GM19455 (cell line): ENCODE measurements around the gene TSC22D4.

ENCODE experiments used
- ATAC-seq: cut with Tn5 transposase; IDR thresholded peaks from one replicate; pipeline ENCODE4 v1.9.1; 2021; ENCODE audit not compliant: unreplicated experiment

The TSC22D4 gene

DNA sequence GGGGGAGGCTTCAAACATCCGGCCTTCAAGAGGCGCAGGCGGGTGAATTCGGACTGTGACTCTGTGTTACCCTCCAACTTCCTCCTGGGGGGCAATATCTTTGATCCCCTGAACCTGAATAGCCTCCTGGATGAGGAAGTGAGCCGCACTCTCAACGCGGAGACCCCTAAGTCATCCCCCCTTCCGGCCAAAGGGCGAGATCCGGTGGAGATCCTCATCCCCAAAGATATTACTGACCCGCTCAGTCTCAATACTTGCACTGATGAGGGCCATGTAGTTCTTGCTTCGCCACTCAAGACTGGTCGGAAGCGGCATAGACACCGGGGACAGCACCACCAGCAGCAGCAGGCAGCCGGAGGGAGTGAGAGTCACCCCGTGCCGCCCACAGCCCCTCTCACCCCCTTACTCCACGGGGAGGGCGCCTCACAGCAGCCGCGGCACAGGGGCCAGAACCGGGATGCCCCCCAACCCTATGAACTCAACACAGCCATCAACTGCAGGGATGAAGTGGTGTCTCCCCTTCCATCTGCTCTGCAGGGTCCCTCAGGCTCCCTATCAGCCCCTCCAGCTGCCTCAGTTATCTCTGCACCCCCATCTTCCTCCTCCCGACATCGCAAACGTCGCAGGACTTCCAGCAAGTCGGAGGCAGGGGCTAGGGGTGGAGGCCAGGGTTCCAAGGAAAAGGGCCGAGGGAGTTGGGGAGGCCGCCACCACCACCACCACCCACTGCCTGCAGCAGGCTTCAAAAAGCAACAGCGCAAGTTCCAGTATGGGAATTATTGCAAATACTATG is 48.3 kb downstream of the TSC22D4 start:
- ATAC-seq = no peak

DNA sequence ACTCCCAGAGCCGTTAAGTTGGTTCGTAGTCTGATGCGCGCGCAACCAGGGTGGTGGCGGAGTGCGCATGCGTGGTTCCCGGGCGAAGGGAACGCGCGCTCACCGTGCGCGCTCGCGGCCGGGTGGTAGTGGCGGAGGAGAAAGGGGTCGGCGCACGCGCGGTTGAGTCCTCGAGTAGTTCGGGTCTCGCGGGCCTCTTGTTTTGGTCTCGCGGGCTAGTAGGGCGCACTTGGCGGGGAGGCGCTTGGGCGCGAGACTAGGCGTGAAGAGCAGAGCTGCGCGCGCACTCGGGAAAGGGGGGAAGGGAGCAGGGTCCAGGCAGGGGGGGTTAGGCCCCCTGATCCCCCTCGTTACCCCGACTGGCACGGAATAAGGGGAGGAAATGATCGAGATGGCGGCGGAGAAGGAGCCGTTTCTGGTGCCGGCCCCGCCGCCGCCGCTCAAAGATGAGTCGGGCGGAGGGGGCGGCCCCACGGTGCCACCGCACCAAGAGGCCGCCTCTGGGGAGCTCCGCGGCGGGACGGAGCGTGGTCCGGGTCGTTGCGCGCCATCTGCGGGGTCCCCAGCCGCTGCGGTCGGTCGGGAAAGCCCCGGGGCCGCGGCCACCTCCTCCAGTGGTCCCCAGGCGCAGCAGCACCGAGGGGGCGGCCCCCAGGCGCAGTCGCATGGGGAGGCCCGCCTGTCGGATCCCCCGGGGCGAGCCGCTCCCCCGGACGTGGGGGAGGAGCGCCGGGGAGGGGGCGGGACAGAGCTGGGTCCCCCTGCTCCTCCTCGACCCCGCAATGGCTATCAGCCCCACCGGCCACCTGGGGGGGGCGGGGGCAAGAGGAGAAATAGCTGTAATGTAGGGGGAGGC is 49.1 kb downstream of the TSC22D4 start, which contains the start of gene MEPCE:
Gene MEPCE, plus strand, starts transcription at position 195 of the 856 bp plus-strand sequence. Its CDS starts 188 bp downstream, at position 383.
- ATAC-seq = peak; percentile 43

DNA sequence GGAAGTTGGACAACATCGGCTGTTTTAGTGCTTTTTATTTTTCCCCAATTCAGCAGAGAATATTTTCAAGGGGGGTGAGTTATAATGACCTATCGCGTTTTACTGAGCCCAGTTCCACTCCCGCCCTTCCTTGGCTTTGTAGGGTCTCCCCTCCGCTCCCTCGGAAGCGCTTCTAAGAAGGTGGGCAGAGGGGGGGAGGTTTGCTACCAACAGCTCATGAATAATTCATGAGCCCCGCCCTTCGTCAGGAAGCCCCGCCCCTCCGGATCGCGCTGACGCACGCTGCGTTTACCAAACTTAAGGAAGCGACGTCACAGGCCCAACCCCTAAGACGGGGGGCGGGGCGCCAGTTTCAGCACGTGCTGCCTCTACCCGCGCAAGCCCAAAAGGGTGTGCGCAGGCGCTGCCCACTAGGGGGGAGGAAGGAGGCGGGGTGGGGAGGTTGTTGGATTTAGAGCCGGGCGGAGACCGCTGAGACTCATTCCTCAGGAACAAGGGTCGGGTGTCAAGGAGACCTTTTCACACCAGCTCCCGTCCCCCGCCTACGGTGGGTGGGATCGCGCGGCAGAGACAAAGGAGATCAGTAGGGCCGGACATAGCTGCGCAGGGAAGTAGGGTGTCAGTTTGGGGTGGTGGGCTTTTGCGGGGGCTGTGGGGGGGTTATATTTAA is 49.9 kb downstream of the TSC22D4 start:
- peak; percentile 39 for ATAC-seq

DNA sequence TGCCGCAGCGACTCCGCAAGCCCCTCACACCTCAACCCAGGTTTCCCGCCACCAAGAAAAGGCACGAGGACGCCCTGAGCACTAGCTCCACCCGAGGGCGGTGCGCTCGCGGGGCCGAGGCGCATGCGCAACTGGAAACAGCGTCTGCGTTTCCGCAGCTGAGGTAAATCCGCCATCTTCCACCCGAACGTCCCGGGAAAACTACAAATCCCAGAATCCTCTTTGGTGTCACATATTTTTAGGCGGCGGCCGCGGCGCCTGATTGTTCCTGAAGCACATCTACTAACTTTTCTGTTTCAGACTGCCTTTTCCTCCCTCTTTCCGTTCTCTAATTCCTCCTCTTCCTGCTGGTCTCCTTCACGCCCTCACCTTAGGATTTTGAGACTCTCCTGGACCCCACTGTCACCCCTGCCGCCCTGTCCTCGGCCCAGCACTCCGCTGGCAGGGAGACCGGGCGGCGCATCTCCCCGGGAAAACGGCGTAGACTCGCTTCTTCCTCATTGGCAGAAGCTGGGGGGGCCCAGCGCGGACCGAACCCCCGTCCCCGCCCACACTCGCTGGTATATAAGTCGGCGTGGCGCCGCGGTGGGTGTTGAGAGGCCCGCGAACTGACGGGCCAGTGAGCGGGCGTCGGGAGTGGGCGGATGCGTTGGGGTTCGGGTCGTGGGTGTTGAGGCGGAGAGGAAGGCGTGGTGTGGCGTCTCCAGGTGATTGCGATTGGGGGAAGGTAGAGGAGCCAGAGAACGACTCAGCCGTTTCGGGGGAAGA is 50.6 kb downstream of the TSC22D4 start, which contains the start of gene ZCWPW1:
Gene ZCWPW1, minus strand, starts transcription at position 505 of the 768 bp plus-strand sequence. CDS start 8,054 bp downstream, outside the sequence.
- ATAC-seq = peak; percentile 44

DNA sequence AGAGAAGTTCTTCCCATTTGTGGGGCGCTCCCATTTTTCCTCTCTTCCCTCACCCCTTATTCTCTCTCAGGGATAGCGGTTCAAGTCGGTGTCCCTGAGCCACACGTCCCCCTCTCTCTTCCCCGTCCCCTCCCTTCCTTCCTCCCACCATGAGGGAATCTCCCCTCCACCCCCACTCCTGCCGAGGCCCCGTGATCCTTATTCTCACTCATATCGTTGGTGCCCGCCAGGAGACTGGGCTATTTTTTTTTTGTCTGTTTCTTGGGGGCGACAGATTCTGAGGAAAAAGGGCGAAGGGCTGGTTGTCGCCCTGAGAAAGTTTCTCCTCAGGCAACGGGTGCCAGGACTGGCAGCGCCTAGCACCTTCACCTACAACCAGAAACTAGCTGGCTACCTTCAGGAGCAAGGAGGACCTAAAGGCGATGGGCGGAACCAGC is 51.2 kb downstream of the TSC22D4 start:
- no peak for ATAC-seq

DNA sequence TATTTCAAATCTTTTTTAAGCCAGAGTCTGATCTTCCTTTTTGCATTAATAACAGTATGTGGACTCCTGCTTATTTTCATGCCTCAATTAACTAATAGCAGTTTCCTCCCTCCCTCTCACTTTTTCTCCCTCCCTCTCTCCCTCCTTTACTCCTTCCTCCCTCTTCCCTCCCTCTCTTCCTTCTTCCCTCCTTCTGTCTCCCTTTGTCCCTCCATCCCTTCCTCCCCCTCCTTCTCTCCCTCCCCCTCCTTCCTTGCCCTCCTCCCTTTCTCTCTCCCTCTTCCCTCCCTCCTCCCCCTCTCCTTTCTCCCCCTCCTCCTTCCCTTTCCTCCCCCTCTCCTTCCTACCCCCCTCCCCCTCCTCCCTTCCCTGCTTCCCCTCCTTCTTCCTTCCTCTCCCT is 52.5 kb downstream of the TSC22D4 start:
- ATAC-seq = no peak

DNA sequence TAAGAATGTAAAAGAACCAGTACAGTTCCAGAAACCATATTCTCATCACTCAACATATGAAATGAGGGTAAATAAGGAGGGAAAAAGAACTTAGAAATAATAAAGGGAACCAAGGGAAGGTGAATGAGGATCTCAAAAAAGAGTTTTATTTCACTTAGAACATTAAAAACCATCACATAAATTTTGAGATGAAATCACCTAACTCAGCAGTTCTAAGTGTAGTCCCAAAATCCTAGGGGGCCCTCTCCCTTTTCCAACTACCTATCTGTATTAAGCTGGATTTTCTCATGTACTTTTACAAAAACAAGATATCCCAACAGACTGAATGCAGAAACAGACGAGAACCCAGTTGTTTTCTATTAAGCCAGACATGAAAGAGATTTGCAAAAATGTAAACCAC is 53.7 kb downstream of the TSC22D4 start:
- ATAC-seq = no peak

DNA sequence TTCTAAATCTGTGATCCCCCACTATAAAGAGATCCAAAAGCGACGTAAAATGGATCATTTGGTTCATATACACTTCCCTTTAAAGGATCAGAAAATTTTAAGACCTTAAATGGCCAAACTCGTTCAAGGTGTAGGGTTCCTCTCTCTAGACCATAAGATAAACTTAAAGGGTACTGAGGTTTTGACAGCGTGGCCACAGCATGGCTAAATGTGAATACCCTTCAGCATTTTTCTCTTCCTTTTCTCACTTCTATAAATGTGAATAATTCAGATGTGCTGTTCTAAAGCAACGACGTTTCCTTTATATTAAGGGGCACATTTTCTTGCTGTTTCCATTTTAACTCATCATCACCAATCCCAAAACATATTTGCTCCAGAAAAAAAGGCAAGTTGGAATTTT is 55.7 kb downstream of the TSC22D4 start:
- no peak for ATAC-seq

DNA sequence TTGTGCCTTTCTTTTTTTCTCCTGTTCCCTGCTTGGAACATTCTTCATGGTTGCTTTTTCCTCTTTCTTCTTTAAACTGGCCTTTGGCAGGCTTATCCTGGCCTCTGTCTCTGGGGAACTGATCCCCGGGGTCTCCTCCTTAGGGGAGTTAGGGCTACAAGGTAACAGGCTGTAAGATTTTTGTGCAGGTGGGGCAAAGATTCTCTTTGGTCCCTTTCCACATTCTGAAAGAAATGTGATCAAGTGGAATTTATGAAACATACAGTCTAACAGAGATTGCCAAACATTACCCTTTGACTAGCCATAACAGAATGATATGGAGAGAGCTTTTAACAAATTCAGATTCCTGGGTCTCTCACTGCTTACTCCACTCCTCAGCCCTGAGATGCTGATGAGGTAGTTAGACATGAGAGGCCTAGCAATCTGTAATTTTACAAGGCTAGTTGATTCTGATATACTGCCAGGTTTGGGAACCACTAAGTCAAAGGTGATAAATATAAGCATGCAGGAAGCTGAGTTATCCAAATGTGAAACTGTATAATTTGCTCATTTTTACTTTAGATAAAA is 59.3 kb downstream of the TSC22D4 start:
- no peak for ATAC-seq

DNA sequence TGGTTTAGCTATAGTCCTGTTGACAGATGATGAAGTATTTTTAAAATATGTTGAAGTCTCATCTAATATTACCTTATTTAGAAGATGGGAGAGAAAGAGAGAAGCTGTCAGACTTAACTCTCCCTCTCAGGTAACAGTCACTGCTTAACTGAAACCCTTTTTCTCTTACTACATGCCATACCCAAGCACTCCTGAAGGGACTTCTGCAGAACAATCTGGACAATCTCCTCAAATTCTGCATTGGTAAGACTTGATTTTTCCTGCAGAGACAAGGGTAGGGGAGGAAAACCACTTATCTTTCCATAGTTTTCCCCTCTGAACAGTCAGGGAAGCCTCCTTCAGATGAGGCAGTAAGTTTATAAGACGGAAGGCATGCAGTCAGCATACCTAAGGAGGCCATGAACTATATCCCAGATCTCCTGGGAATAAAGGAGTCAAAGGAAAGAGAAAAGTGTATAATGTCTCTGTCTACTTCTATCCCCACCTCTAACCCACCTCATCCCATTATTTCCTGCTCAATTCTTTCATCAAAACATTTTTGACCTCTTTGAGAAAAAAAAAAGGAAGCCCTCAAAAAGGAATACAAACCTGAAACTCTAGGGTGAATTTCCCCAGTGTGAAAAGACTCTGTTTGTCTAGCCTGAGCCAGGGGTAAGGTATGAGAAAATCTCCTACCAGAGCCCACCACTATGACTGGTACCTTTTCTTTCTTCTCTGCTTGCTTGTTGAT is 59.9 kb downstream of the TSC22D4 start:
- no peak for ATAC-seq
